GM18951 (cell line): ENCODE data around the gene MAST4.

Experiments used
- POLR2A ChIP-seq: IDR thresholded peaks from 4 replicates; pipeline ENCODE4 v1.6.1; 2011; ENCODE audit warnings: mild to moderate bottlenecking; ENCODE audit not compliant: insufficient read length, insufficient read depth; ENCODE audit errors: extremely low read depth
- in situ Hi-C: fragments of 300-500 bp; cut with MboI; formaldehyde crosslinking; loops from one replicate; pipeline ENCODE4 v1.12.0; 2022; ENCODE audit warnings: low sequenced_read_pairs, mixed read lengths, inconsistent platforms; ENCODE audit not compliant: unreplicated experiment

Gene MAST4

GRCh38 chr5:66573733-66574132 lies 22.5 kb upstream of the MAST4 start:
- TF ChIP-seq POLR2A: no peak
- in situ Hi-C loops: no loop called here

GRCh38 chr5:66582499-66583165 lies 13.6 kb upstream of the MAST4 start:
- TF ChIP-seq POLR2A: no peak
- in situ Hi-C loops: no loop called here

- no peak for TF ChIP-seq POLR2A
- in situ Hi-C loops: no loop called here
Measured at GRCh38 chr5:66585291-66585690, 10.9 kb upstream of the MAST4 start.

- in situ Hi-C loops: no loop called here
Measured at GRCh38 chr5:66587771-66588170, 8.4 kb upstream of the MAST4 start.

GRCh38 chr5:66596636-66597182 lies 516 bp downstream of the MAST4 start:
- no peak for TF ChIP-seq POLR2A
- in situ Hi-C loops: no loop called here

More at GRCh38 chr5:66587771-66588170, 8.4 kb upstream of the MAST4 start:
- no peak for TF ChIP-seq POLR2A

GRCh38 chr5:66597183-66597757 lies 1.1 kb downstream of the MAST4 start:
- no peak for TF ChIP-seq POLR2A
- in situ Hi-C loops: no loop called here

- in situ Hi-C loops: no loop called here
- TF ChIP-seq POLR2A: no peak
Measured at GRCh38 chr5:66602621-66603020, 6.4 kb downstream of the MAST4 start.

GRCh38 chr5:66603164-66603563 lies 7.0 kb downstream of the MAST4 start:
- no peak for TF ChIP-seq POLR2A
- in situ Hi-C loops: no loop called here

- TF ChIP-seq POLR2A: no peak
- in situ Hi-C loops: no loop called here
Measured at GRCh38 chr5:66603881-66604280, 7.7 kb downstream of the MAST4 start.

GRCh38 chr5:66606713-66607112 lies 10.5 kb downstream of the MAST4 start:
- no peak for TF ChIP-seq POLR2A

GRCh38 chr5:66608501-66608900 lies 12.3 kb downstream of the MAST4 start:
- TF ChIP-seq POLR2A: no peak
- in situ Hi-C loops: no loop called here

More at GRCh38 chr5:66606713-66607112, 10.5 kb downstream of the MAST4 start:
- in situ Hi-C loops: no loop called here

- in situ Hi-C loops: no loop called here
Measured at GRCh38 chr5:66609615-66610014, 13.4 kb downstream of the MAST4 start.

GRCh38 chr5:66612226-66612625 lies 16.0 kb downstream of the MAST4 start:
- no peak for TF ChIP-seq POLR2A
- in situ Hi-C loops: no loop called here

More at GRCh38 chr5:66609615-66610014, 13.4 kb downstream of the MAST4 start:
- no peak for TF ChIP-seq POLR2A

GRCh38 chr5:66615136-66615535 lies 18.9 kb downstream of the MAST4 start:
- no peak for TF ChIP-seq POLR2A
- in situ Hi-C loops: no loop called here
